ENCODE data around the gene CEBPB. TPM values are rescaled to one million over a fixed set of nuclear protein-coding genes. Genes with fewer than 3 reads are reported as not detected.
"Not testable (repeated sequence)": the region's sequence is repeated elsewhere in the genome, so short reads cannot be mapped to it uniquely, and the experiment has no call there.

CEBPB gene
- total and polyA plus RNA-seq, 11 donors, result 14.7 to 122 (median 53.7) TPM

DNA sequence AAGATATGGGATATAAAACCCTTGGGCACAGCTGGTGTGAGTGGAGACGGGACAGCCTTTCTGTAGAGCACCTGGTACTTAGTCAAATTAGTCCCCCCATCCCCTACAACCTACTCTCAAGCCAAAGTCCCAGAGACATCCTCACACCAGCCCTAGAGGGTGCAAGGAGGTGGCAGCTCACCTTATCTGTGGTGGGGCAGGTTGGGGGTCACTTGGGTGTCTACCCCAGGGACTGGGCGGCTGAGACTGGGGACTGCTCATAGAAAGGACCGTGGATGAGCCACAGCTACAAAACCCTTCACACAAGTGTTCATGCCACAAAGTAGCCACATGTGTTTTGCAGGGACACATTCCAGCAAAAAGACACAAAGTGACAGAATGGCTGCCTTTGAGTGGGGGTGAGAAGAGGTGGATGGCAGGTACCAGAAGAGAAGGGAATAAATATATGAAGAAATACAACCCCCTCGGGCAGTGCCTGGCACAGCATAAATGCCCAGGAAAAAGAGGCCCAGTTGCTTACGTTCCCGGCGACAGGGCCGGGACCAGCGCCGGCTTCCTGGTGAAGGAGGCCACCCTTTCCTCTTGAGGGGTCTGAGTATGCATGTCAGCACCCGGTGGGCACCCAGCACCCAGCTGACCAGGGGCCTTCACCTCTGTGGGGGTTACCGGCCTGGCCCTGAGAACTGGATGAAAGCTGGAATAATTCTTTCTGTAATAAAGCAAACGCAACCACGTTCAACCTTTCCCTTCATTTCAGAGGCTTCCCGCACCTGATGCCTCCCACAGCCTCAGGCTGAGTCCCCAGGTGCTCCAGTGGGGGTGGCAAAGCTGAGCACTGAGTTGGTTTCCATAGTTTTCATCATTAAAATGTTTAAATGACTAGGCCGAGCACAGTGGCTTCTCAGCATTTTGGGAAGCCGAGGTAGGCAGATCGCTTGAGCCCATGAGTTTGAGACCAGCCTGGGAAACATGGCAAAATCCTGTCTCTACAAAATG lies 14.4 kb upstream of the CEBPB start:
- H3K9me3 ChIP-seq, result no peaks in the 10 kb centered on the region
- DNase-seq (no peak), ATAC-seq (no peak)
- intact Hi-C loops (cut with DNase I), result loop anchor here in 2 of 10 donors (5.0 kb wide), 2 partner anchors 194 to 199 kb away; partner anchors contain the start of gene SNAI1 (in 1 of the 2)
- WGBS, 4 donors, result 94 to 97% (median 96%) methylated on average over 17 to 18 of the region's 18 CpGs
- TF ChIP-seq, protein P1, sequence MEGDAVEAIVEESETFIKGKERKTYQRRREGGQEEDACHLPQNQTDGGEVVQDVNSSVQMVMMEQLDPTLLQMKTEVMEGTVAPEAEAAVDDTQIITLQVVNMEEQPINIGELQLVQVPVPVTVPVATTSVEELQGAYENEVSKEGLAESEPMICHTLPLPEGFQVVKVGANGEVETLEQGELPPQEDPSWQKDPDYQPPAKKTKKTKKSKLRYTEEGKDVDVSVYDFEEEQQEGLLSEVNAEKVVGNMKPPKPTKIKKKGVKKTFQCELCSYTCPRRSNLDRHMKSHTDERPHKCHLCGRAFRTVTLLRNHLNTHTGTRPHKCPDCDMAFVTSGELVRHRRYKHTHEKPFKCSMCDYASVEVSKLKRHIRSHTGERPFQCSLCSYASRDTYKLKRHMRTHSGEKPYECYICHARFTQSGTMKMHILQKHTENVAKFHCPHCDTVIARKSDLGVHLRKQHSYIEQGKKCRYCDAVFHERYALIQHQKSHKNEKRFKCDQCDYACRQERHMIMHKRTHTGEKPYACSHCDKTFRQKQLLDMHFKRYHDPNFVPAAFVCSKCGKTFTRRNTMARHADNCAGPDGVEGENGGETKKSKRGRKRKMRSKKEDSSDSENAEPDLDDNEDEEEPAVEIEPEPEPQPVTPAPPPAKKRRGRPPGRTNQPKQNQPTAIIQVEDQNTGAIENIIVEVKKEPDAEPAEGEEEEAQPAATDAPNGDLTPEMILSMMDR (IDR thresholded peaks at IDR 0.05), result no peak
- TF ChIP-seq POLR2A (IDR thresholded peaks at IDR 0.05), result no peak
- H3K36me3 ChIP-seq, result no peaks in the 10 kb centered on the region
- H3K4me1 ChIP-seq, result peaks cover 0 to 36% (median 15%) of the 10 kb centered on the region in 12 donors
- H3K27ac ChIP-seq, result no peak overlapping the region
- no peak overlapping the region for H3K4me3 ChIP-seq
- H3K27me3 ChIP-seq, result no peaks in the 10 kb centered on the region

DNA sequence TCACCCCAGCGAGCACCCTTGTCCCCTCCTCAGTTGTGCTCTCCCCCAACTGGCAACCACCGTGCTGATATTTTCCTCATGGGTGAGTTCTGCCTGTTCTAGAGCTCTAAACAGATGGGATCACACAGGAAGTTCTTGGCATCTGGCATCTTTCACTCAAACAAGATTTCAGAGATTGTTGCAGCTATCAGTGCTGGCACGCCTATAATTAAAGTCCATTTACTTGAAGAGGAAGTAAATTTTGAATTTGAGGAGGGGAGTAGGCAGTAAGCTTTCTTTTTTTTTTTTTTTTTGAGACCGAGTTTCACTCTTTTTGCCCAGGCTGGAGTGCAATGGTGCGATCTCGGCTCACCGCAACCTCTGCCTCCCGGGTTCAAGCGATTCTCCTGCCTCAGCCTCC lies 12.0 kb upstream of the CEBPB start:
- WGBS, 4 donors, result 87 to 93% (median 92%) methylated on average over 9 of the region's 9 CpGs
- H3K27ac ChIP-seq, H3K36me3 ChIP-seq, DNase-seq, H3K9me3 ChIP-seq, H3K4me3 ChIP-seq, H3K27me3 ChIP-seq, ATAC-seq: not testable (repeated sequence)
- peaks cover 0 to 13% (median 0%) of the 10 kb centered on the region in 12 donors for H3K4me1 ChIP-seq
- intact Hi-C loops (cut with DNase I), result loop anchor here in 3 of 10 donors (2.0 to 5.0 kb wide), 3 partner anchors 196 to 201 kb away; partner anchors contain the start of gene SNAI1 (in 1 of the 3)

DNA sequence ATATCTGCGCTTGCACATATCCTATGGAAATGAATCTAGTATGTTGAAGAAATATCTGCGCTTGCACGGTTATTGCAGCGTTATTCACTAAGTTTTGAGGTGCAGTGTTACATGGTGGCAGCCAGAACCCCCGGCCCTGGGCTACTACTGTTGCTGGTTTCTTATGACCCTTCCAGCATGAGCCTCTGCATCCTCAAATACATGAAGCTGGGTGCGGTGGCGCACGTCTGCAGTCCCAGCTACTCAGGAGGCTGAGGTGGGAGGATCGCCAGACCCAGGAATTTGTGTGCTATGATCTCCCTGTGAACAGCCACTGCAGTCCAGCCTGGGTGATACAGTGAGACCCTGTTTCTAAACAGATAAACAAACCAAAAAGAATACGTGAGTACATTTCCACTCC lies 9.3 kb upstream of the CEBPB start:
- H3K4me1 ChIP-seq, result peaks cover 0 to 6% (median 0%) of the 10 kb centered on the region in 12 donors
- DNase-seq (no peak), ATAC-seq (no peak)
- TF ChIP-seq POLR2A (IDR thresholded peaks at IDR 0.05), result no peak
- TF ChIP-seq, protein P1 (IDR thresholded peaks at IDR 0.05), result no peak
- H3K9me3 ChIP-seq, result no peaks in the 10 kb centered on the region
- no peak overlapping the region for H3K27ac ChIP-seq
- H3K4me3 ChIP-seq, result no peak overlapping the region
- intact Hi-C loops (cut with DNase I), result loop anchor here in 5 of 10 donors (10.0 kb wide), 2 partner anchors 553 to 563 kb away; partner anchors contain the start of gene PARD6B (in 2 of the 5)
- WGBS, 4 donors, result 94 to 95% (median 95%) methylated on average over 10 of the region's 10 CpGs
- no peaks in the 10 kb centered on the region for H3K36me3 ChIP-seq
- H3K27me3 ChIP-seq, result no peaks in the 10 kb centered on the region

DNA sequence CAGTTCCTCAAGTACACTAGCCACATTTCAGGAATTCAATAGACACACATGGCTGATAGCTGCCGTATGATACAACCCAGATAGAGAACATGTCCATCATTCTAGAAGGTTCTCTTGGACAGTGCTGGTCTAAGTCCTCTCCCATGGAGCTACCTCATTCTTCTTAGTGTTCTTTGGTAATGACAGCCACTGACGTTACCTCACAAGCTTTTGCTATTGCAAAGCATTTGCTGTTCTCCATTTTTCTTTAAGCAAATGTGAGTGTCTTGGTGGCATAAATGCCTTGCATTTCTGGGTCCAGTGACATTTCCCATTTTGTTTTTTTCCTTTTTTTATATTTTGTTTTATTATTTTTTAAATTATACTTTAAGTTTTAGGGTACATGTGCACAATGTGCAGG lies 8.3 kb upstream of the CEBPB start:
- ATAC-seq (no peak), DNase-seq (no peak)
- TF ChIP-seq, protein P1 (IDR thresholded peaks at IDR 0.05), result no peak
- no peak for TF ChIP-seq POLR2A (IDR thresholded peaks at IDR 0.05)
- Histone ChIP-seq H3K9me3 (no peaks in the 10 kb centered on the region), H3K36me3 (no peaks in the 10 kb centered on the region), H3K27me3 (no peaks in the 10 kb centered on the region), H3K4me3 (no peak overlapping the region), H3K4me1 (peaks cover 0 to 13% (median 0%) of the 10 kb centered on the region in 12 donors), H3K27ac (no peak overlapping the region)
- WGBS, 4 donors, result 73 to 80% (median 77%) methylated on average over 2 of the region's 2 CpGs
- intact Hi-C loops (cut with DNase I), result loop anchor here in 5 of 10 donors (10.0 kb wide), 2 partner anchors 552 to 562 kb away; partner anchors contain the start of gene PARD6B (in 2 of the 5)

All from heart left ventricle (tissue), 16 donors.